GM13976 (cell line): ENCODE data around the gene KLHL3.
"Not testable (repeated sequence)": the region's sequence is repeated elsewhere in the genome, so short reads cannot be mapped to it uniquely, and the experiment has no call there.

Experiments used
- DNase-seq: peaks from one replicate; pipeline ENCODE4 v3.0.0; 2012; ENCODE audit warnings: low spot score
- in situ Hi-C: fragments of 300-500 bp; cut with MboI; formaldehyde crosslinking; loops from one replicate; pipeline ENCODE4 v1.12.0; 2022; ENCODE audit warnings: low sequenced_read_pairs, mixed read lengths, inconsistent platforms; ENCODE audit not compliant: unreplicated experiment
- TF ChIP-seq, protein P1 (sequence below): IDR thresholded peaks from 2 replicates; pipeline ENCODE4 v1.5.1; 2012; ENCODE audit warnings: borderline replicate concordance, mild to moderate bottlenecking; ENCODE audit not compliant: insufficient read depth; ENCODE audit errors: extremely low read depth, missing control alignments, control extremely low read depth

The KLHL3 gene

DNA sequence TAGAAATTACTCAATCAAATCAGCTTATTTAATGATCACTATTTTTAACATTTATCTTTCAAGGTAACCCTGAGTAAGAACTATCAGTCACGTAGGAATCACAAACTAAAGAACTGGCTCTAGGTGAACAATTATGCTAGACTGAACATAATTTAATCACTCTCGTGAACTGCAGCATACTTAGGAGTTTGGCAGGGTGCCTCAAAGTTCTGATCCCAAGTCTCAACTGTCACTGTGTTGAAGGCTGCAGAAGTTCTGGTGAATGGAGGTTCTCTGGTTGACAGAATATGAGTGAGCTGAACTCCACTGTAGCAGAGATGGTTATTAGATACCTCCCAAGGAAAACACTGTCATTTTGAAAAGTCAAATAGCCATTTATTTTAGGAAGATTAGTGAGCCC is 89.1 kb downstream of the KLHL3 start:
- in situ Hi-C loops: no loop called here
- DNase-seq: no peak
- TF ChIP-seq, protein P1, sequence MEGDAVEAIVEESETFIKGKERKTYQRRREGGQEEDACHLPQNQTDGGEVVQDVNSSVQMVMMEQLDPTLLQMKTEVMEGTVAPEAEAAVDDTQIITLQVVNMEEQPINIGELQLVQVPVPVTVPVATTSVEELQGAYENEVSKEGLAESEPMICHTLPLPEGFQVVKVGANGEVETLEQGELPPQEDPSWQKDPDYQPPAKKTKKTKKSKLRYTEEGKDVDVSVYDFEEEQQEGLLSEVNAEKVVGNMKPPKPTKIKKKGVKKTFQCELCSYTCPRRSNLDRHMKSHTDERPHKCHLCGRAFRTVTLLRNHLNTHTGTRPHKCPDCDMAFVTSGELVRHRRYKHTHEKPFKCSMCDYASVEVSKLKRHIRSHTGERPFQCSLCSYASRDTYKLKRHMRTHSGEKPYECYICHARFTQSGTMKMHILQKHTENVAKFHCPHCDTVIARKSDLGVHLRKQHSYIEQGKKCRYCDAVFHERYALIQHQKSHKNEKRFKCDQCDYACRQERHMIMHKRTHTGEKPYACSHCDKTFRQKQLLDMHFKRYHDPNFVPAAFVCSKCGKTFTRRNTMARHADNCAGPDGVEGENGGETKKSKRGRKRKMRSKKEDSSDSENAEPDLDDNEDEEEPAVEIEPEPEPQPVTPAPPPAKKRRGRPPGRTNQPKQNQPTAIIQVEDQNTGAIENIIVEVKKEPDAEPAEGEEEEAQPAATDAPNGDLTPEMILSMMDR: no peak

DNA sequence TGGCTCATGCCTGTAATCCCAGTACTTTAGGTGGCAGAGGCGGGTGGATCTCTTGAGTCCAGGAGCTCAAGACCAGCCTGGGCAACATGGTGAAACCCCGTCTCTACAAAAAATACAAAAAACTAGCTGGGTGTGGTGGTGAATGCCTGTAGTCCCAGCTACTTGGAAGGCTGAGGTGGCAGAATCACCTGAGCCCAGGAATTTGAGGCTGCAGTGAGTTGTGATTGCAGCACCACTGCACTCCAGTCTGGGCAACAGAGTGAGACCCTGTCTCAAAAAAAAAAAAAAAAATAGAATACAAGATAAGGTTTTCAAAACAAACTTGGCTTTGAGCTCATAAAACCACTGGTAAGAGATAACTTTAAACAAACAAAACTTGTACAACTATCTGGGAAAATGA is 92.8 kb downstream of the KLHL3 start:
- DNase-seq, in situ Hi-C loops: not testable (repeated sequence)

DNA sequence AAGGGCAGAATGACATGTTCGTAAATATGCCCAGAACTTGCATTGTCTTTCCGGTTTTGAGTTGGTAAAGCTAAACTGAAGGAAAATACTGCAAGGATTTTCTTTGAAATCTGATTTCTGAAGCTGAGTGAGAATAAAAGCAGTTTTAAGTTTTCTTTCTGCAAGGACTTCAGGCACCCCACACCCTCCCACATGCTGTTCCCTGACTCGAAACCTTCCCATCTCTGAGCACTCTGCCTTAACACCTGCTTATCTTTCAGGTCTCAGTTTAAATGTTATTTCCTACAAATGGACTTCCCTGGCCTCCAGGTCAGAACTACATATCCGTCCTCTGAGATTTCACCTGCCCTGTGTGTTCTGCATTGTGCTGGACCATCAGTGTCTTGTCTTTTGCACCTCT is 93.8 kb downstream of the KLHL3 start:
- TF ChIP-seq, protein P1: no peak
- DNase-seq: no peak
- in situ Hi-C loops: no loop called here

DNA sequence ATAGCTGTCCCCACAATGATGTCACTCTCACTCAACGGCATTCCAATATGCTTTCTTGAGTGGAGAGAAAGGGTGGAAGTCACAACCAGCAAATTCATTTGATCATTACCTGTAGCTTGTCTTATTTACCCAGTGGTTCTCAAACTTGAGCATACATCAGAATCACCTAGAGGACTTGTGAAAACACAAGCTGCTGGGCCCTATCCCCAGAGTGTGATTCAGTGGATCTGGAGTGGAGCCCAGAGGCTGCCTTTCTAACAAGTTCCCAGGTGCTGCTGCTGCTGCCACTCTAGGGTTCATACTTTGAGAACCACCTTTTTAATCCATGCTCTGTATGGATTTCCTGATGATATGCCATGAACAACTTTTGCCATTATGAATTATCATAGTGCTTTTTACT is 94.7 kb downstream of the KLHL3 start:
- TF ChIP-seq, protein P1: no peak
- in situ Hi-C loops: no loop called here
- no peak for DNase-seq

DNA sequence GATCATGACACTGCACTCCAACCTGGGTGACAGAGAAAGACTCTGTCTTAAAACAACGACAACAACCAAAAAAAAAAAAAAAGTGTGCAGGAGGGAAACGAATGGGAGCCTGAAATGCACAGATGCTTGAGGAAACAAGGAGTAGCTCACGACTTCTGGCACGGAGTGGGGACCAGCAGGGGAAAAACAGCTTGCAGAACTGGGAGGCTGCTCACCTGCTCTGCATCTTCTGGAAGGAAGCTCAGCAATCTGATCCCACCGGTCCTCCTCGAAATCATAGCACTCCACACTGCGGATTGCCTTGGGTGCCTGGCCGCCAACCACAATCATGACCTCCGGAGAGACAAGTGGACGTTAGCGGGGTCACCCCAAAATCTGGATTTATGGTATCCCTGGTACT is 96.2 kb downstream of the KLHL3 start:
- in situ Hi-C loops: no loop called here
- TF ChIP-seq, protein P1: no peak
- no peak for DNase-seq

DNA sequence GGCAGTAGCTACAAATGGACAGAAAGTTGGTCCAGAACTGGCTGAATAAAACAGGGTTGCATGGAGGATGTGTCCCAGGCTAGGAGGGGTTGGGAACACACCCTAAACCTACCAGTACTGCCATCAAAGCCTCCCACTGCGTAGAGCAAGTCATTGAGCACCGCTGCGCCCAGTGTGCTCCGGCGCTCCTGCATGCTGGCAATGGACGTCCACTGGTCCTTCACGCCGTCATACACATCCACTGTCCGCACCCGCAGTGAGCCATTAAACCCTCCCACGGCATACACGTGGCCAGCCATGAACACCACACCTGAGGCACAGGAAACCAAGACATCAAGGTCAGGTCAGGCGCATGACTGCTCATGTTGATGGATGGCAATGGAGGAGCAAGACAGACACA is 97.0 kb downstream of the KLHL3 start:
- TF ChIP-seq, protein P1: no peak
- in situ Hi-C loops: no loop called here

DNA sequence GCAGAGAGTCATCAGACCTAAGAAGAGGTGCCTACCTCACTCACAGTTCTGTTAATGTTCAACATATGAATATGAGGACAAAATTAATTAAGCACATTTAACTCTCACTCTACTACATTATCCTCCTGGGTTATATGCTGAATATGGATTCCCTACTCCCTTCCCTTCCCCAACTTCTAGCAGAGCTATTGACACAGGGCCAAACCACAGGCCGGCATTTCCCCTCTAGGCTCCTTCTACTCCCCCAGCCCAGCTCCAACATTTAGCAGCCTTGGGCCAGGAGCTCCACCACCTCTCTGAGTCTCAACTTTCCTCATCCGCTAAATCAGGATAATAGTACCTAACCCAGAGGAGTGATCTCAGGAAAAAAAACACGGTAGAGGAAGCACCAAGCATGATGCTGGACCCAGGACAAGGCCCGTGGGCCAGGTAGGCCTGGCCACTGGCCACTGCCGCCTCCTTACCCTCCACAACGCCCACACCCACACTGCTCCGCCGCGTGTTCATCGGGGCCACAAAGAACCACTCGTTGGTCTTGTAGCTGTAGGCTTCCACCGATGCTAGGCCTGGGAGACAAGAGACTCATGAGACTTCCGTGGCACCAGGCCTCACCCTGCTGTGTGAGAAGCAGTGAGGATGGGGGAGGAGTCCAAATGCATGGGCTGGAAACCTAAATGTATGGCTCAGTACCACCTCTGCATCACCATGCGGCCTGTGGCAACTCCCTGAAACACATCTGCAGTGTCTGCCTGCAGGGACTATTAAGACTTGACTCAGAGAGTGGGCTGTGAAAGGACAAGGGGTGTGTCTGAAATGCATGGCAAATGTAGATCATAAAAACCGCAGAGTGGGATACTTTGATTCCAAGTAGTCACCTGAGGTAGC is 98.8 kb downstream of the KLHL3 start:
- TF ChIP-seq, protein P1: no peak
- no peak for DNase-seq
- in situ Hi-C loops: no loop called here

More for the DNA sequence above, 97.0 kb downstream of the KLHL3 start:
- no peak for DNase-seq
